Caki2 (cell line): ENCODE measurements around the gene PDE4DIP. TPM values are rescaled to one million over a fixed set of nuclear protein-coding genes. Genes with fewer than 3 reads are reported as not detected.
"Not testable (repeated sequence)": the region's sequence is repeated elsewhere in the genome, so short reads cannot be mapped to it uniquely, and the experiment has no call there.

ENCODE experiments used
- DNase-seq: peaks from one replicate; pipeline ENCODE4 v3.0.0-alpha.2; 2015; ENCODE audit warnings: low read depth
- in situ Hi-C: cut with HindIII; loops from 2 replicates; pipeline ENCODE4 v1.10.0; 2016; ENCODE audit warnings: low sequenced_read_pairs, low pct_unique_long_range_greater_than_20kb, mixed read lengths
- total RNA-seq: library from RNA; depleted of rRNA; stranded (reverse); fragments of >200 nt; shearing (Covaris generic); gene quantifications from 2 replicates; pipeline ENCODE4 v1.2.3, GENCODE V29; 2014; ENCODE audit warnings: low replicate concordance

Gene PDE4DIP
- total RNA-seq, 1 experiment from 2014 or later = 27.0 TPM

DNA sequence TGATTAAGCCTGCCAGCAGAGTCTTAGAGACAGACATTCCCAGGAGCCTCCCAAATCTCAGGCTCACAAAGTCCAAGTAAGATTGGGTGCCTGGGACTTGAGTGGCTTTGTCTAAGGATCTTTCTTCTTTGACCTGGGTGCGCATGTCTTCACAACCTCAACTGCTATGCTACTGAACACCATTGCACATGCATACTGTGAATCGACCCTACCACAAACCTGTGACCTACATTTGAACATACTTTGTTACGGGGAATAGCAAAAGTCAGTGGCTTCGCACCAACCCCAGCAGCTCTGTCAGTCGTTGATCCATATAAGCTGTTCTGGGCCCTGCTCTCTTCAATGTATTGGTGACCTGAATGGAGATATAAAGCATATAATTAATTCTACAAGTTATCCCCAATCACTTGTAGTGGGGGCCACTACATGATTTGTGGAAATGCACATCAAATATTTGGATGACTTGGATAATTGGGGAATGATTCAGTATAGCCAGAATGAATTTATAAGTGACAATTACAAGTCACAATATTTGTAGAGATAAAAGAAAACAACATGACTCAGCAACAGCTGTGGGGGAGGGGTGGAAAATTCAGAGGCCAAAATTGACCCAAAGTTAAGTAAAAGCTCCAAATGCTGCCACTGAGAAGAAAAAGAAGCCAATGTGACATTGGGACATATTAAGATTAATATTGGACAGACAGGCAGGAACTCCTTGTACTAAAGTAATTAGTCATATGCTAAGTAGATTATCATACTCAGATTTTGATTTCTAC lies 152.4 kb downstream of the PDE4DIP start:
- DNase-seq, in situ Hi-C loops: not testable (repeated sequence)

DNA sequence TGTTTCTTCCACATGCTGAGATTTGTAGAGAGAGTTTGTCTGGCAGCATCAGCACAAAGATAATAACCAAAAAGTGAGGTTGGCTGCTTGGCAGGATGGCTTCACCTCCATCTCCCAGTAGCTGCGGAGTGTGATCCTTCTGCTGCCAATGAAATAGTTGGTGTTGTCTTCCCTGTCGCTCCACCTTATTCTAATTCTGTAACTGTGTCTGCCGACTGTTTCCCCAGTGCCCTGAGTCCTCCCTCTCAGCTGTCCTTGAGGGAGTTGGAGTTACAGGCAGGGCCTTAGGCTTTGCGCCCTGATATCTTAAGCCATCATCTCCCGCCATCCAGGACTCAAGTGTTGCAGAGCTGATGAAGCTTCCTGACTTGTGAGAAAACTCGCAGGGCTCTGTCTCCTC lies 153.2 kb downstream of the PDE4DIP start:
- DNase-seq, in situ Hi-C loops: not testable (repeated sequence)

DNA sequence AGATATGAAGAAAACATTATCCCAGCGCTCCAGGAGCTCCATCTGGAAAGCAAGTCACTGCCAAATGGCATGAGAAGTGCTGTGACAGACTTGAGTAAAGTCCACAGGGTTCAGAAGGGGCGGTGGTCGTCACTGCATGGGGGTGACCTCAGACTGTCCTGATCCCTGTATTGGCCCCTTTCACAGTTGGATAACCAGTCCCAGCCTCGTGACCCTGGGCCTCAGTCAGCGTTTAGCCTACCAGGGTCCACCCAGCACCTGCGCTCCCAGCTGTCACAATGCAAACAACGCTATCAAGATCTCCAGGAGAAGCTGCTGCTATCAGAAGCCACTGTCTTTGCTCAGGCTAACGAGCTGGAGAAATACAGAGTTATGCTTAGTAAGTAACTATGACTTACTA lies 158.4 kb downstream of the PDE4DIP start:
- in situ Hi-C loops, DNase-seq: not testable (repeated sequence)

DNA sequence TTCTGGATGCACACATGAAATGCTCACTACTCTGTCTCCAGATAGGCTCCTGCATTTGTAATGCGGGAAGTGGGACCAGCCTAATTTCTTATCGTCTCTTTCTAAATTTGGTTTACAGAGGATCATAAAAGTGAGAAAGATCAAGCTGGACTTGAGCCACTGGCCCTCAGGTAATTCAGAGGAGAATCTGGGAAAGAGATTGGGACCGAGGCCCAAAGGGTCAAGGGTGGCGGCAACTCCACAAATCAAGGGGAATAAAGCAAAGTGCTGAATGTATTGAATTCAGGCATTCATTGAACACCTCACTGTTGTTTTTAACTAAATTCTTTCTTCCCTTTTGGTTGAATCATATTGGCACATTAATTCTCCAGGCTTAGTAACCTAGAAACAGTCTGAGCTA lies 164.1 kb downstream of the PDE4DIP start:
- in situ Hi-C loops, DNase-seq: not testable (repeated sequence)

DNA sequence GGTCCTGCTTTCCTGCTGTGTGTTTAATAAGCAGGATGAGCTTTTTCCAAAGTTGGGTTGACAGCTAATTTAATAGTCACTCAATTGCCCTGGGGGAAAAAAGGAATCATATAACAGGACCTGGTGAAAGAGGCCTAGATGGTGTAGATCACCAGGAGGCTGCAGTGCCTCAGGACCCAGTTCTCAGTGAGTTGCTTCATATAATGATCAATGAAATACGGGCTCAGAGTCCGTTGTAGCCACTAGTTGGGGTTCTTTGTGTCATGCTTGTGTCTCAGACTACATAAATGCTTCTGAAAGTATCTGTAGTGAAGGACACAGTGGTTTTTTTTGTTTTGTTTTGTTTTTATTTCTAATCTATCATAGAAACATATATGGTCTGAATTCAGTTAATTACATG lies 164.5 kb downstream of the PDE4DIP start:
- in situ Hi-C loops, DNase-seq: not testable (repeated sequence)

DNA sequence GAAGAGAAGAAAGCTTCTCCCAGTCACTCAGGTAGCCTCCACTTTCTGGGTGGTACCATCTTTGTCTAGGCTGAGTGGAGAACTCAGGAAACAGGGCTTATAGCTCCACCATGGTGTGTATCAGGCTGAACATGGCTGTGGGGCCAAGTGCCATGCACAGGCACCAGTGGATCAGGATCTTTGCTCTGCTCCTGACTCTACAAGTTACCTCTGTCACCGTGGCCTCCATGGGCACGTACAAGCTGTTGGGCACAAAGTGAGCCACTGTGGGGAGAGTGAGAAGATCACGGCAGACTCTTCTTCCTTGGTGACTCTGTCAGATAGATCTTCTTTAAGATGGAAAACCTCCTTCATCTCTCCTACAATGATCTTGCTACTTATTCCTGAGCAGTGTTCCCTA lies 165.5 kb downstream of the PDE4DIP start:
- in situ Hi-C loops, DNase-seq: not testable (repeated sequence)

DNA sequence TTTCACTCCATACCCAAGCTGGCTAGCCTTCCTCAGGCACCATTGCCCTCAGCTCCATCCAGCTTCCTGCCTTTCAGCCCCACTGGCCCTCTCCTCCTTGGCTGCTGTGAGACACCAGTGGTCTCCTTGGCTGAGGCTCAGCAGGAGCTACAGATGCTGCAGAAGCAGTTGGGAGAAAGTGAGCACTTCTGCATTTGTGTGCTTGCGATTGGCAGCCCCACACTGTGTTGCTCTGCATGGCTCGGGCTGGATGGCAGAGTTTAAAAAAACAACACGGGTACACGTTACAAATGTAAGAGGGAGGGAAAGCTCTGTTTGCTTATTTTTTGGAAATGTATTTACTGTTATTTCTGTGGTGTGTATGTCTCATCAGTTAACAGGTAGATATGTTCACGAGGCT lies 168.4 kb downstream of the PDE4DIP start:
- in situ Hi-C loops, DNase-seq: not testable (repeated sequence)

DNA sequence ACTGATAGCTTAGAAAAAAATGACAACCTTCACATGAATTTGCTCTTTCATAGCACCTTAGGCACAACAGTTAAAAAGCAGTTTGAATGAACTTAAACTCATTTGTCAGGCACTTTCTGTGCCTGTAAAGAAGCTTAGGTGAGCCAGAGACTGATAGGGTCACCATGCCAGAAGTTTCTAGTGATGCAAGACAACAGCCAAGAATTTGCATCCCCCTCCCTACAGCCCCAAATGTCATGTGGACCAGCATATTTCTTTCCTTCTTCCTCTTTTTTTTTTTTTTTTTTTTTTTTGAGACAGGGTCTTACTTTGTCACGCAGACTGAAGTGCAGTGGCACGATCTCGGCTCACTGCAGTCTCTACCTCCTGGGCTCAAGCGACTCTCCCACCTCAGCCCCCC lies 169.3 kb downstream of the PDE4DIP start:
- DNase-seq, in situ Hi-C loops: not testable (repeated sequence)

DNA sequence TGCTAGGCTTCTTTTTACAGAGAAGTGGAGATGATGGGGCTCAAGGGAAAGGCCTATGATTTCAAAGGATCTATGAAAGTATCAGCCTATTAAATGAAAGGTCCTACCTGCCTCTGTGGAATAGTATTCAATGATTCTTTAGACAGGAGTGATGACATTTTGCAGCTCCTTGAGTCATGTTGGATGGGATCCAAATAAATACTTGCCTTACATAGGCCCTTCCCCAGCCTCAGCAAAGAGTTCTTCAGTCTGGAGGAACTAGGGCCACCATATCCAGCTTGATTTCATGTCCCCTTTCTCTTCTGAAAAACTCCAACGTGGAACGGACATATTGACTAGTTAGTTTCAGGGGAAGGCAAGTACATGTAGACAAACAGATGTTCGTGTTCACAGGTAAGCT lies 171.3 kb downstream of the PDE4DIP start:
- DNase-seq, in situ Hi-C loops: not testable (repeated sequence)

DNA sequence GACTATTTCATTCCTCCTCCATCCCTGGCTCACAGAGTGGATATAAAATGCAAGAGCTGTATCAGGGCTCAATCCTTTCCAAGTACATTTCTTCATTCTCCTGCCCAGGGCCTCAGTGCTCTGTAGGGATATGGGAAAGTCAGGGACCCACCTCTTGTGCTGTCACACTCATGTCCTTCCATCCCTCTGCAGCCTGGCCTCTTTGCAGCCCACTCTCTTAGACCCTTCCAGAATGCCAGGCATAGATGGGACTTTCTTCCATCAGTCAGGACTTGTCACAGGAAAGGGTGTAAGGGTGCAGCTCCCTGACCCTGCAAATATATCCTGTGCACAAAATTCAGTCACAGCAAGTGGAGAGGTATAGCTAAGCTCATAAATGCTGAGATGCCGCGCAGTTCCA lies 172.4 kb downstream of the PDE4DIP start:
- DNase-seq, in situ Hi-C loops: not testable (repeated sequence)

DNA sequence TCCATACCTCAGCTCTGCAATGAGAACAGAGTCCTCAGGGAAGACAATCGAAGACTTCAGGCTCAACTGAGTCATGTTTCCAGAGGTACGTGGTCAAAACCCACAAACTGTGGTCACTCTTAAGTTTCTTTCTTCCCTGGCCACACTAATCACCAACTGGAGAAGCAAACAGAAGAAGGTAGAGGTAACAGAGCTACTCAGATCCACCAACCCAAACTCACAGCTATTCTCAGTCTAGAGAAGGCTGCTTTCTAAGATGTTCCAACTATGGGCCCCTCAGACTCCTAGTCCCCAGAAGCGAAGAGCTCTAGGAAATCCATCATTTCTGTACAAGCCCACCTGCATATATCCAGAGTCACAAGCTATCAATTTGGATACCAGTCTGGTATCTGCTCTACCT lies 174.3 kb downstream of the PDE4DIP start:
- DNase-seq, in situ Hi-C loops: not testable (repeated sequence)

DNA sequence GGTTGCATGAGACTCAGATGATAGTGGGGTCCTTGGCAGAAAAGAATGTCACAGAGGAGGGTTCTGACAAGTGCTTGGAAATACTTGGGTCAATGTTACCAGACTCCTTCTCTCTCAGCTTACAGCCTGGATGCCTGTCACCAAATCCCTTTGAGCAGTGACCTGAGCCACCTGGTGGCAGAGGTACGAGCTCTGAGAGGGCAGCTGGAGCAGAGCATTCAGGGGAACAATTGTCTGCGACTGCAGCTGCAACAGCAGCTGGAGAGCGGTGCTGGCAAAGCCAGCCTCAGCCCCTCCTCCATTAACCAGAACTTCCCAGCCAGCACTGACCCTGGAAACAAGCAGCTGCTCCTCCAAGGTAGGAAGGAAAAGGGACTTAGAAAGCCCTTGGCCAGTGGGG lies 180.1 kb downstream of the PDE4DIP start:
- DNase-seq, in situ Hi-C loops: not testable (repeated sequence)

DNA sequence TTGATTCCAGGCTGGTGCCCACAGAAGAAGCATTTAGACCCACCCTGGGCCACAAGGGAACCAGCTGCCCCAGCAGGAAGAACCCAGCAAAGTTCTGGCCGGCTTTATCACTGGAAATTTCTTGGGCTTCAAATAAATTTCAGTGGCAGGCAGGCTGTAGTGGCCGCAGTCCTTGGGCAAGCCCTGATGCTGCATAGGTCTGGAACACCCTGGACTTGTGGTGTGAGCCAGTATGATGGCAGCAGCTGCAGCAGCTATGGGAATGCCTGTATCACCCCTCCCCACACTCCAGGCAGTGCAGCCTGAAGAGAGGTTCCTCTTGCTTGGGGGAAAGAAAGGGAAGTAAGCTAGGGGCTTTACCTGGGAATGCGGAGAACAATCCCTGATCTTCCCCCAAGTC lies 189.7 kb downstream of the PDE4DIP start:
- in situ Hi-C loops = not testable (repeated sequence)

DNA sequence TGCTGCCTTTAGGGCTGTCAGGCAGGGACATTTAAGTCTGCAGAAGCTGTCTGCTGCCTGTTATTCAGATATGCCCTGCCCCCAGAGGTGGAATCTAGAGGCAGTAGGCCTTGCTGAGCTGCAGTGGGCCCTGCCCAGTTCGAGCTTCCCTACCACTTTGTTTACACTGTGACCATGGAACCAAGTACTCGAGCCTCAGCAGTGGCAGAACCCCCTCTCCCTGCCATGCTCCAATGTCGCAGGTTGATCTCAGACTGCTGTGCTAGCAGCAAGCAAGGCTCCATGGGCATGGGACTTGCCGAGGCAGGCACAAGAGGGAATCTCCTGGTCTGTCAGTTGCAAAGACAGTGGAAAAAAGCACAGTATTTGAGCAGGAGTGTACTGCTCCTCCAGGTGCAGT lies 198.8 kb downstream of the PDE4DIP start:
- in situ Hi-C loops, DNase-seq: not testable (repeated sequence)

More for the DNA sequence above, 189.7 kb downstream of the PDE4DIP start:
- not testable (repeated sequence) for DNase-seq

DNA sequence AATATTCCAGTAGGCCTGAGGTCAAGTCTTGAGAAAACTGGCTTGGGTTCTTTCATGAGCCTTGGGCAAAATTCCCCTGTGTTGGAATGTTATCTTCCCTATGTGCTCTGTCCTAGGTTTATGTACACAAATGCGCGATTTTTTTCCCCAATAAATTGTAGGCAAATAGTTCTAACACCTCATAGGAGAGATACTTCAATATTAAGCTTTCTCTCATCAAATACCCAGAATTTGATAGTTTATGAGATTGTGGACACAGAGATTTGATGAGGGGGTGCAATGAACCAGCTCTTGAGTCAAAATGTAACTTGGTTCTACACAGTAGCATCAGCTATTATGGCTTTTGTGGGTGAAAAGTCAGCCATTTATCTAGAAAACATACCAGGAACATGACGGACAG lies 220.4 kb downstream of the PDE4DIP start:
- DNase-seq, in situ Hi-C loops: not testable (repeated sequence)

DNA sequence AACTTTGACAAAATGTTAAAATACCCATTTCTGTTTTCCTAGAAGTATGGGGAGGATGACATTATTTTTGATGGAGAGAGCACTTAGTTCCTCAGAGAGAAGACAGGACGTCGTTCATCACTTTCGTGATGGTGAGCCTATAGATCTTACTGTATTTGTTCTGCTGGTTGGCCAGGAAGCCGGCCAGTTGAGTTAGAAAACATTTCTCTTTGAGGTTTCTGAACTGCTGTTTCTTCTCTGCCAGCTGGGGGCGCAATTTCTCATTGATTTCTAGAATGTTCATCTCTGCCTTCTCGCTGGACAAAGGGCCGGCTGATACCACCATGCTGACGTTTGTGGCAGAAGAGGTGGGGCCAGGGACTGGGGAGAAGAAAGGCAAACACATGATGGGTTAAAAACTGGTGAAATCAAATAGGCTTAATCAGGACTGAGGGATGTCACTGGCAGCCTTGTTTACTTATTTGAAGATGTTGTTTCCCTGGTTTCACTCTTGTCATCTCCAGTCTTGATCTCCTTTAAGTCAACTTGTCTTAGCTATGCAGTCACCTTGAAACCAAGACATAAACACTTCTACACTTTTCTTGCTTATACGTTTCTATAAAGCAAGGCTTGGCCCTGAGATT lies 231.4 kb downstream of the PDE4DIP start:
- in situ Hi-C loops, DNase-seq: not testable (repeated sequence)
